IPS-18a (cell line): ENCODE results near the gene NTN1.

ENCODE experiments used
- H3K27ac ChIP-seq: one replicate; pipeline ENCODE4 v1.5.1; 2013; ENCODE audit warnings: low read length
- H3K27me3 ChIP-seq: one replicate; pipeline ENCODE4 v1.6.1; 2013; ENCODE audit warnings: mild to moderate bottlenecking, low read length; ENCODE audit not compliant: control insufficient read depth, insufficient read depth
- H3K36me3 ChIP-seq: one replicate; pipeline ENCODE4 v1.6.1; 2013; ENCODE audit warnings: low read depth, low read length; ENCODE audit not compliant: control insufficient read depth
- H3K4me1 ChIP-seq: one replicate; pipeline ENCODE4 v1.6.1; 2013; ENCODE audit warnings: low read depth, low read length; ENCODE audit not compliant: control insufficient read depth
- H3K4me3 ChIP-seq: one replicate; pipeline ENCODE4 v1.5.1; 2013; ENCODE audit warnings: low read length
- H3K9ac ChIP-seq: one replicate; pipeline ENCODE4 v1.6.1; 2013; ENCODE audit warnings: mild to moderate bottlenecking, low read length, moderate library complexity
- H3K9me3 ChIP-seq: one replicate; pipeline ENCODE4 v1.6.1; 2013; ENCODE audit warnings: low read depth, low read length; ENCODE audit not compliant: control insufficient read depth

NTN1 gene

GRCh38 chr17:9158544-9159452, 137.5 kb downstream of the NTN1 start:
- peaks cover 9% of the 10 kb centered on the region for H3K4me1 ChIP-seq
- H3K4me3 ChIP-seq = no peak overlapping the region

DNA sequence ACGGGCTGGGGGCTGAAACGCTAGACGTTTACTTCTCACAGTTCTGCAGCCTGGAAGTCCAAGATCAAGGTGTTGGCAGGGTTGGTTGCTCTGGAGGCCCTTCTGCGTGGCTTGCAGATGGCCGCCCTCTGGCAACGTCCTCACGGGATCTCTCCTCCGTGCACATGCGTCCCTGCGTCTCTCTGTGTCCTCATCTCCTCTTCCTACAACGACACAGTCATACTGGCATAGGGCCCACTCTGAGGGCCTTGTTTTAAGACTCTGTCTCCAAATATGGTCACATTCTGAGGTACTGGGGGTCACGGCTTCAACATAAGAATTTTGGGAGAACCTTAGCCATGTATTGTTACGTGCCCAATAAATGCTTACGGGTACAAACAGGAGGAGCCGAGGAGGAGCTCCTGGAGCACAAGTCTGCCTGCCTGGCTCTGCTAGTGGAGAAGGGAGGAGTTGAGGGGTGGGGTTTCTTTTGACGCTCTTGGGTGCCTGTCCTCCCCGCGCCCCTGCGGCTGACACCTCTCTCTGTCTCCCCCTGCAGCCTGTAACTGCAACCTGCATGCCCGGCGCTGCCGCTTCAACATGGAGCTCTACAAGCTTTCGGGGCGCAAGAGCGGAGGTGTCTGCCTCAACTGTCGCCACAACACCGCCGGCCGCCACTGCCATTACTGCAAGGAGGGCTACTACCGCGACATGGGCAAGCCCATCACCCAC, 141.1 kb downstream of the NTN1 start:
- no peak overlapping the region for H3K27ac ChIP-seq
- no peak overlapping the region for H3K9ac ChIP-seq
- H3K4me3 ChIP-seq = no peak overlapping the region
- no peaks in the 10 kb centered on the region for H3K36me3 ChIP-seq
- H3K4me1 ChIP-seq = peaks cover 9% of the 10 kb centered on the region
- H3K27me3 ChIP-seq = no peaks in the 10 kb centered on the region
- H3K9me3 ChIP-seq = no peaks in the 10 kb centered on the region

More at GRCh38 chr17:9158544-9159452, 137.5 kb downstream of the NTN1 start:
- H3K27ac ChIP-seq = no peak overlapping the region
- H3K27me3 ChIP-seq = no peaks in the 10 kb centered on the region
- no peaks in the 10 kb centered on the region for H3K9me3 ChIP-seq
- H3K36me3 ChIP-seq = no peaks in the 10 kb centered on the region
- no peak overlapping the region for H3K9ac ChIP-seq

DNA sequence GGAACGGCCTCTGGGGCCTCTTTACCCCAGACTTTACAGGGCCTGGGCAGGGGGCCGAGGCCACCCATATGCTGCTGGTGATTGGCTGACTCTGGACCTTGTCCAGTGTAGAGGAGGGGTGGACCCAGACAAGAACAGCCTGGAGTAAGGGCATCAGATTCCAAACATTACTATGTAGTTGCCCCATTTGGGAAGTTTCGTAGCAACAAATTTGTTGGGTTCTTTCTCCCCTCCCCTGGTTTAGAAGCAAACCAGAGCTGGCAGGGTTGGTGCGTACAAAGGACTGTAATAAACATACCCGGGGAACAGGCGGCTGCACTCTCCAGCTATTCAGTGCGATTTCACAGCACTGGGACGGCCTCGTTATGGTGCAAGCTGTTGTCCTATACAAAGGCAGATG, 145.5 kb downstream of the NTN1 start:
- Histone ChIP-seq H3K27ac (no peak overlapping the region), H3K9me3 (no peaks in the 10 kb centered on the region), H3K4me3 (no peak overlapping the region), H3K36me3 (no peaks in the 10 kb centered on the region), H3K27me3 (no peaks in the 10 kb centered on the region), H3K9ac (no peak overlapping the region), H3K4me1 (peaks cover 14% of the 10 kb centered on the region)

DNA sequence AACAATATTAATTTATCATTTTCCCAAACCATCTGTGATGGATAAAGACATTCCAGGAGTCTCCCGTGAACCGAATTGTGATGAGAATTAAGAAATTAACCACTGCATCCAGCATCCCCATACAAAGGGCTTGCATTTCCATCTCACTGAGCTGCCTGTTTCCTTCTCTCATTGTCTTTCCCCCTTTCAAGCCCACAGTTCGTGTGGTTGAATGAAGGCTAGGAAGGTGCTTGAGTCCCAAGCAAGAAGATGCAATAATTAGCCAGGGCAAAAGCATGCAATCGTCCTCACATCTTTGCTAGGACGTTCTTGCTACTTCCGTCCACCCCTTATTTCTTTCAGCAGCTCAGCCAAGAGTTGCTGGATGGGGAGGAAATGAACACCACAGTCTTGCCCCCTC, 146.1 kb downstream of the NTN1 start:
- H3K4me3 ChIP-seq = no peak overlapping the region
- no peaks in the 10 kb centered on the region for H3K9me3 ChIP-seq
- H3K27ac ChIP-seq = no peak overlapping the region
- H3K4me1 ChIP-seq = peaks cover 14% of the 10 kb centered on the region
- no peaks in the 10 kb centered on the region for H3K27me3 ChIP-seq
- H3K9ac ChIP-seq = no peak overlapping the region
- no peaks in the 10 kb centered on the region for H3K36me3 ChIP-seq

DNA sequence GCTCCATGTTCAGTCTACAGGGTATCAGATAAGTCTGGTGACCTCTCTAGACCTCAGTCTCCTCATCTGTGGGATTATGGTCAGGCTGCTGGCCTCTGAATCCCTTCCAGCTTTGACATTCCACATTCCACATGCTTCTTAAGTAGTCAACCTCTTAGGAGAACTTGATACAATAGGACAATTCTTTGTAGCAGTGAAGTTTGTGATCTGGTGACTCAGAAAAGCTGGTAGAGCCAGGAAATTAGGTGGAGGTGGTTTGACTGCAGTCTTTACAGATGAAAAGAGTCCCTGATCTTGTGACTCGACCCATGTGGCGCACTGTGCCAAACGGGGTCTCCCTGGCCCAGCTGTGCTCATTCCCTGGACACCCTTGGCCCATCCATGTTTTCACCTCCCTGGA, 147.8 kb downstream of the NTN1 start:
- Histone ChIP-seq H3K4me3 (no peak overlapping the region), H3K9me3 (no peaks in the 10 kb centered on the region), H3K27ac (no peak overlapping the region), H3K27me3 (no peaks in the 10 kb centered on the region), H3K4me1 (peaks cover 10% of the 10 kb centered on the region), H3K36me3 (no peaks in the 10 kb centered on the region), H3K9ac (no peak overlapping the region)

GRCh38 chr17:9170336-9170735, 149.0 kb downstream of the NTN1 start:
- no peak overlapping the region for H3K27ac ChIP-seq
- no peak overlapping the region for H3K4me3 ChIP-seq
- peaks cover 10% of the 10 kb centered on the region for H3K4me1 ChIP-seq
- H3K9ac ChIP-seq = no peak overlapping the region
- H3K27me3 ChIP-seq = no peaks in the 10 kb centered on the region
- no peaks in the 10 kb centered on the region for H3K9me3 ChIP-seq
- H3K36me3 ChIP-seq = no peaks in the 10 kb centered on the region

DNA sequence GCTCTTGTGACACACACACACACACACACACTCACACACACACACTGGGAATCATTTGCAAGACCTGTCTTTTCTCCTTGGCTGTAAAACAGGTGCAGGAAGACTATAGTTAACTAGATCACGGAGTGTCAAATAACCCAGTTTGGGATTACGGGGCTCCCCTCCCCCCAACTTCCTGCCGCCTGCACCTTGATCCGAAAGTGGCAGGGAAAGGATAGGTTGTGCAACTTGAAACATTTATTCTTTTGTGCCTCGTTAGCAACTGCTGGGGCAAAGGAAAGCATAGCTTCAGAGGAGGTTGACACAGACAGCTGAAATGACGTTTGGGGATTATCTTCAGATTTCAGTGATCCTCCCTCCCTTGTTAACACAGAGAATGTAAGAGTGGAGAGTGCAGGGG, 149.5 kb downstream of the NTN1 start:
- no peaks in the 10 kb centered on the region for H3K36me3 ChIP-seq
- H3K9me3 ChIP-seq = no peaks in the 10 kb centered on the region
- no peak overlapping the region for H3K9ac ChIP-seq
- H3K4me1 ChIP-seq = peaks cover 10% of the 10 kb centered on the region
- no peak overlapping the region for H3K4me3 ChIP-seq
- no peaks in the 10 kb centered on the region for H3K27me3 ChIP-seq
- no peak overlapping the region for H3K27ac ChIP-seq

DNA sequence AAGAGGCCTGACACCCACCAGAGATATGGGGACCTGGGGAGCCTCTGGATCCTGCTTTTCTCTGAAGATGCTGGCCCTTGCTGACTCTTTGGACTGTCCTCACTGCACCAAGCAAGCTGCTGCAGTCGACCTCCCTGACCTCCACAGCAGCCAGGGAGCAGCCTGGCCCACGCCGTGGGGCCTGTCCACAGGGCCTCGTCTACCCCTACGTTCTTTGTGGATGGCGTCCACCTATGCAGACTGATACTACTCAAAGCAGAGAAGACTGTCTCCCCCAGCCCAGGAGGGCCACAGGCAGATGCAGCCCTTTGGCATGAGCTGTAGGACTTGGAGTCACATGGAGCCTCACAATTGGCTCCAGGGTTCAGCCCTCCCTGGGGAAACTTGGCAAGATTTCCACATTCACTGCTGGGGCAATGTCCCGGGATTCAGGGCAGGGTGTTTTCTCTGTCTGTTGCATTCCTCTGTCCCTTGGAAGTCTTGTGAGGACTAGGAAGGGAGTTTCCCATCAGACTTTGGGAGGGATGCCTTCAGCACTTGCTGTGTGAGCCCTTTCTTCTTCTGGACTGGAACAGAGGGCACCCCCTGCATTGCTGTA, 152.2 kb downstream of the NTN1 start:
- peaks cover 10% of the 10 kb centered on the region for H3K4me1 ChIP-seq

GRCh38 chr17:9174312-9174711, 153.0 kb downstream of the NTN1 start:
- H3K4me1 ChIP-seq = peaks cover 10% of the 10 kb centered on the region
- H3K36me3 ChIP-seq = no peaks in the 10 kb centered on the region
- no peaks in the 10 kb centered on the region for H3K27me3 ChIP-seq
- no peak overlapping the region for H3K4me3 ChIP-seq
- H3K9me3 ChIP-seq = no peaks in the 10 kb centered on the region
- no peak overlapping the region for H3K9ac ChIP-seq
- no peak overlapping the region for H3K27ac ChIP-seq

More for the DNA sequence above, 152.2 kb downstream of the NTN1 start:
- H3K4me3 ChIP-seq = no peak overlapping the region
- H3K9ac ChIP-seq = no peak overlapping the region
- no peak overlapping the region for H3K27ac ChIP-seq
- H3K36me3 ChIP-seq = no peaks in the 10 kb centered on the region
- no peaks in the 10 kb centered on the region for H3K27me3 ChIP-seq
- no peaks in the 10 kb centered on the region for H3K9me3 ChIP-seq

- Histone ChIP-seq H3K36me3 (no peaks in the 10 kb centered on the region), H3K9me3 (no peaks in the 10 kb centered on the region), H3K9ac (no peak overlapping the region), H3K27me3 (no peaks in the 10 kb centered on the region), H3K27ac (no peak overlapping the region), H3K4me3 (no peak overlapping the region), H3K4me1 (peaks cover 10% of the 10 kb centered on the region)
These were observed 153.7 kb downstream of the NTN1 start for GRCh38 chr17:9174779-9175574.
